ENCODE results near the gene TCOF1.

Gene TCOF1

DNA sequence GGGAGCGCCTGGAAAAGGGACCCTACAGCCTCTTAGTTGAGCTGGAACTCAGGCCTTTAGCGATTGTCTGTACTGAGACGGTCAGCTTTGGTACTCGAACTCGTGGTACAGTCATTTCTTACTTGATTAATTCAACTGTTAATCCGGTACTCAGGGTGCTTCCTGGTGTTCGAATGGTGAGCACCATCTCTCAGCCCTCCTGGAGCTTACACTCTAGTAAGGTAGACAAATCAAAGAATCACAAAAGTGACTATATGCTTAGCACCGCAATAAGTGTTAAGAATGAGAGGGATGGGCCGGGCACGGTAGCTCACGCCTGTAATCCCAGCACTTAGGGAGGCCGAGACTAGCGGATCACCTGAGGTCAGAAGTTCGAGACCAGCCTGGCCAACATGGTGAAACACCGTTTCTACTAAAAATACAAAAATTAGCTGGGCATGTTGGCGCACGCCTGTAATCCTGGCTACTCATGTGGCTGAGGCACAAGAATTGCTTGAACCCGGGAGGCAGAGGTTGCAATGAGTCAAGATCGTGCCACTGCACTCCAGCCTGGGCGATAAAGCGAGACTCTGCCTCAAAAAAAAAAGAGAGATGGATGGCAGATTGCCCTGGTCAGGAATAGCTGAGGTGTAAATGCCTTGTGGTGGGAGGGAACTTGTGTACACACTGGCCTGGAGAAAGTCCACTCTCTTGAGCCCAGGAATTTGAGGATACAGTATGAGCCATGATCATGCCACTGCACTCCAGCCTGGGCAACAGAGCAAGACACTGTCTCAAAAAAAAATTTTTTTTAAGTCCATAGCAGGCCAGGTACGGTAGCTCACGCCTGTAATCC, 981 bp downstream of the TCOF1 start:
- Histone ChIP-seq H3K9me3 (no peaks in the 10 kb centered on the region), H3K4me1 (peaks cover 27% of the 10 kb centered on the region), H3K27ac (peak overlapping the region; percentile 88), H3K27me3 (no peaks in the 10 kb centered on the region), H3K4me3 (peak overlapping the region; percentile 92), H4K20me1 (peaks cover 52% of the 10 kb centered on the region), H3K4me2 (peak overlapping the region; percentile 71), H3K9ac (peak overlapping the region; percentile 90), H3K36me3 (peaks cover 44% of the 10 kb centered on the region)
- TF ChIP-seq Cebpa-rat (IDR thresholded peaks at IDR 0.05), result no peak

DNA sequence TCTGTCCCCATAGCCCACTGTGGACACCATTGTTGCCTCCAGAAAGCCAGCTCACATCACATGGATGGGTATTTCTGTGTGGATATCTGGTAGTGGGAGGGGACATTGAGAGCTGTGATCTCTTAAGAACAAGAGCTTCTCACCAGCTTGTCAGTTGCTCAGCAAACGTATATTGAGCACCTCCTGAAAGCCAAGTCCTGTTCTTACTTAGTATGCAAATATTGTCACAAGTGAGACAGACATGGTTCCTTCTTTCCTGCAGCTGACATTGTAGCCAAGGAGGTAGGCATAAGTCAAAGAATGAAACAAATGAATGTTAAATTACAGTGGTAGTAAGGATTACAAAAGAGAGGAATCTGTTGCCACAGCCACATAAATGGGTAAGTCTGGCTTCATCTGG, 3.8 kb downstream of the TCOF1 start:
- no peak for TF ChIP-seq Cebpa-rat (IDR thresholded peaks at IDR 0.05)
- peaks cover 77% of the 10 kb centered on the region for H4K20me1 ChIP-seq
- H3K4me2 ChIP-seq, result no peak overlapping the region
- H3K36me3 ChIP-seq, result peaks cover 72% of the 10 kb centered on the region
- H3K27me3 ChIP-seq, result no peaks in the 10 kb centered on the region
- no peak overlapping the region for H3K9ac ChIP-seq
- no peak overlapping the region for H3K4me3 ChIP-seq
- H3K27ac ChIP-seq, result no peak overlapping the region
- peaks cover 27% of the 10 kb centered on the region for H3K4me1 ChIP-seq
- no peaks in the 10 kb centered on the region for H3K9me3 ChIP-seq

DNA sequence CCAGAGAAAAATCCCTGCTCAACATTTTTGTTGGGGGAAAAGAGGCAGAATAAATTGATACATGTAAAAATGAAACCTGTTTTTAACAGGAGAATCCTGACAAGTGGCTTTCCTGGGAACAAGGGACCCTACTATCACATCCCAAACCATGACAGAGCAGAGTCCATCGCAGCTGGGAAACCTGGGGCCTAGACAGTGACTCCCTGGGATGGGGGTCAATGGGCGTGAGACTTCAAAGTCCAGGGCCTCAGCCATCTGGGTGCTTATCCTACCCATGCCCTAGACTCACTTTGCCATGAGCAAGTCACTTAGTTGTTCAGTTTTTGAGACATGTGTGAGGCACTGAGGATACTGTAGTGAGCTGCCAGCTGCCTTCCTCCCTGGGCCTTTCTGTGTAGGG, 5.7 kb downstream of the TCOF1 start:
- peaks cover 77% of the 10 kb centered on the region for H4K20me1 ChIP-seq
- H3K36me3 ChIP-seq, result peaks cover 89% of the 10 kb centered on the region
- TF ChIP-seq Cebpa-rat (IDR thresholded peaks at IDR 0.05), result no peak
- H3K27ac ChIP-seq, result no peak overlapping the region
- H3K9me3 ChIP-seq, result no peaks in the 10 kb centered on the region
- no peak overlapping the region for H3K9ac ChIP-seq
- peaks cover 19% of the 10 kb centered on the region for H3K4me1 ChIP-seq
- H3K27me3 ChIP-seq, result no peaks in the 10 kb centered on the region
- no peak overlapping the region for H3K4me3 ChIP-seq
- no peak overlapping the region for H3K4me2 ChIP-seq

DNA sequence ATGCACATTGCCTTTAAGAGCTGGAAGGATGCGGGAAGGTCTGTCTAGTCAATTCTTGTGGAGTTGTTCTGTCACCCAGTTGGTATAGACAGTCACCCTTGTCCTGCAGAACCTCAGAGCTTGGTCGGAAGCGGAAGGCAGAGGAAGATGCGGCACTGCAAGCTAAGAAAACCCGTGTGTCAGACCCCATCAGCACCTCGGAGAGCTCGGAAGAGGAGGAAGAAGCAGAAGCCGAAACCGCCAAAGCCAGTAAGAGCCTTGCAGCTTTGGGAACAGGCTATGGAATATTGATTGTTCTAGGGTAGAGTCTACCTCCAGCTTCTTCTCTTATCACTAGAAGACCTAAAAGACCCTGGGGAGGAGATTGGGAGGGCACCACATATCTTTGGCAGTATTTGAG, 6.5 kb downstream of the TCOF1 start:
- H3K4me1 ChIP-seq, result peaks cover 10% of the 10 kb centered on the region
- H3K27me3 ChIP-seq, result no peaks in the 10 kb centered on the region
- H3K4me2 ChIP-seq, result no peak overlapping the region
- no peaks in the 10 kb centered on the region for H3K9me3 ChIP-seq
- H3K27ac ChIP-seq, result no peak overlapping the region
- no peak overlapping the region for H3K4me3 ChIP-seq
- H3K9ac ChIP-seq, result no peak overlapping the region
- H3K36me3 ChIP-seq, result peaks cover 97% of the 10 kb centered on the region
- H4K20me1 ChIP-seq, result peaks cover 70% of the 10 kb centered on the region
- TF ChIP-seq Cebpa-rat (IDR thresholded peaks at IDR 0.05), result no peak

DNA sequence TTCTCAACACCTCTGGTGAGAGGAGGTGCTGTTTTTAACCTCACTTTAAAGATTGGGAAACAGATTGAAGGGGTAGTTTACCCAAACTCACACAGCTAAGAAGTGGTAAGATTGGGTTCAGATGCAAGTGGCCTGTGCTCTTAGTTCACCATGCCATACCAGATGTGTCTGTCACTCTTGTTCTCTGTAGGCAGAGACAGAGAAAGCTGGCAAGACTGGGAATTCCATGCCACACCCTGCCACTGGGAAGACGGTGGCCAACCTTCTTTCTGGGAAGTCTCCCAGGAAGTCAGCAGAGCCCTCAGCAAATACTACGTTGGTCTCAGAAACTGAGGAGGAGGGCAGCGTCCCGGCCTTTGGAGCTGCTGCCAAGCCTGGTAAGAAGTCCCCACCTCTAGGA, 11.0 kb downstream of the TCOF1 start:
- Histone ChIP-seq H3K9ac (no peak overlapping the region), H4K20me1 (peaks cover 58% of the 10 kb centered on the region), H3K36me3 (peaks cover 98% of the 10 kb centered on the region), H3K4me1 (no peaks in the 10 kb centered on the region), H3K27me3 (no peaks in the 10 kb centered on the region), H3K9me3 (no peaks in the 10 kb centered on the region), H3K4me2 (no peak overlapping the region), H3K27ac (no peak overlapping the region), H3K4me3 (no peak overlapping the region)
- no peak for TF ChIP-seq Cebpa-rat (IDR thresholded peaks at IDR 0.05)

DNA sequence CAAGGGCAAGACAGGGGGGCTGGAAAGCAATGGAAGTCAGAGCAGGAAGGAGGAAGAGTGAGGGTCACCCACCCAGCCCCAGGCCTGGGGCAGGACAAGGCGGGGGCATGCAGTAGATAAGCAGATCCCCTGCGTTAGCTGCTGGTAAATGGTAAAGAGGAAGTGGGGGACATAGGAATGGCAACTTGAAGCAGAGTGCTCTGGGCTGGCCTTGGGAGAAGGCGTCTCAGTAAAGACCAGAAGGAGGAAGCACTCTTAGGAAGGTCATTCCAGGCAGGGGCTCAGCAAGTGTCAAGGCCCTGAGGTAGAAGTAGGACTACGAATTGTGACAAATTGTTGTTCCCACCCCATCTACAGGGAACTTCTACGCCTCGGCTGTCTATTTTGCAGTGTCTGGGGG, 15.1 kb downstream of the TCOF1 start:
- 0 out of 2 replicates have a peak overlapping the region, but pooled peaks have one; percentile 29 for H3K9ac ChIP-seq
- no peaks in the 10 kb centered on the region for H3K4me1 ChIP-seq
- H4K20me1 ChIP-seq, result peaks cover 72% of the 10 kb centered on the region
- no peak for TF ChIP-seq Cebpa-rat (IDR thresholded peaks at IDR 0.05)
- no peak overlapping the region for H3K4me2 ChIP-seq
- no peak overlapping the region for H3K27ac ChIP-seq
- no peaks in the 10 kb centered on the region for H3K9me3 ChIP-seq
- no peaks in the 10 kb centered on the region for H3K27me3 ChIP-seq
- H3K36me3 ChIP-seq, result peaks cover 100% of the 10 kb centered on the region
- no peak overlapping the region for H3K4me3 ChIP-seq

DNA sequence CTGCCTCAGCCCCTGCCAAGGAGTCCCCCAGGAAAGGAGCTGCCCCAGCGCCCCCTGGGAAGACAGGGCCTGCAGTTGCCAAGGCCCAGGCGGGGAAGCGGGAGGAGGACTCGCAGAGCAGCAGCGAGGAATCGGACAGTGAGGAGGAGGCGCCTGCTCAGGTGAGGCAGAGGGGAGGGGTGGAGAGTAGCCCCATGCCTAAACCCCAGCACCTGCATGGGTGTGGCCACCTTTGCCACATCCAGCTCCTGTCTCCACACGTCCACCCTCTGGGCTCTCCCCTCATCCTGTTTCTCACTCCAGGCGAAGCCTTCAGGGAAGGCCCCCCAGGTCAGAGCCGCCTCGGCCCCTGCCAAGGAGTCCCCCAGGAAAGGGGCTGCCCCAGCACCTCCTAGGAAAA, 17.2 kb downstream of the TCOF1 start:
- H3K27ac ChIP-seq, result no peak overlapping the region
- H3K9ac ChIP-seq, result no peak overlapping the region
- no peak overlapping the region for H3K4me3 ChIP-seq
- peaks cover 100% of the 10 kb centered on the region for H3K36me3 ChIP-seq
- no peak for TF ChIP-seq Cebpa-rat (IDR thresholded peaks at IDR 0.05)
- no peak overlapping the region for H3K4me2 ChIP-seq
- peaks cover 70% of the 10 kb centered on the region for H4K20me1 ChIP-seq
- H3K9me3 ChIP-seq, result no peaks in the 10 kb centered on the region
- no peaks in the 10 kb centered on the region for H3K4me1 ChIP-seq
- no peaks in the 10 kb centered on the region for H3K27me3 ChIP-seq

DNA sequence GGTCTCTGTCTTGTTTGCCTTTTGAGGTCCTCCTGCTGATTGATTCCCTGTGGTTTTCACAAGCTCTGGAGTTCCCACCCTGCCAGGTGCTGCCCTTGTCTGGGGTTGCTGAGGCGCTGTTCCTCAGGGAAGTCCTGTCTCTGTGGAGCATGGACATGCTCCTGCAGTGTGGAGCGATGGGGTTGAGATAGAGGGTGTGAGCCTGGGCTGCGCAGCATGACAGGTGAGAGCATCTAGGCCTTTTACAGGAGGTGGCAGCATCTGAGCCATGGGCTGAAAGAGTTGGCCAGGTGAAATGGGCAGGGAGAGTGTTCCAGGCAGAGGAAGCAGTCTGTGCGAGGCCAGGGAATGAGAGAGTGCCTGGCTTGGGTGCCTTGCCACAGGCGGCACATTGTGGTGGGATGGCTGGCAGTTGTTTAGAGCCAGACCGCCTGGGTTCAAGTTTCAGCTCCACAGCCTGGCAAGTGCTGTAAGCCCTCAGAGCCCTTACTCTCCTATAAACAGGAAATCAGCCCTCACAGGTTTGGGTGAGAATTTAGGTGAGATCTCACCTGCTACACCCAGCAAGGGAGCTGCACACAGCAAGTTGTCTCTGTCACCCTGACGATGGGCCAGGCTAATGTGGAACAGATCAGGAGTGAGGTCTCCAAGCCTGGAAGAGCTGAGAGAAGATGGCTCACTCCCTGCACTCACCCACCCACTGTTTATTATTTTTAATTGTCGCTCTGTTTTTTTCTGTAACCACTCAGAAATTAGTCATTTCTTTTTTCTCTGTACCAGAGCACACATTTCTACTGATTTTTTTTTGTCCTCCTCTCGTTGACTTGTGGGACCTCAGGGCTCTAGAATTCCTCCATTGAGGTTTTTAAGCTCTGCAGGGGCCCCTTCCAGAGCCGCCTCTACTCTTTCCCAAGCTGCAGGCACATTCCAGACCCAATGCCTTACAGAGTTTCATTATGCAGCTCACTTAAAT, 19.6 kb downstream of the TCOF1 start:
- Histone ChIP-seq H3K27ac (no peak overlapping the region), H3K4me3 (no peak overlapping the region), H3K27me3 (no peaks in the 10 kb centered on the region), H3K4me2 (no peak overlapping the region), H3K9ac (no peak overlapping the region), H4K20me1 (peaks cover 51% of the 10 kb centered on the region), H3K4me1 (no peaks in the 10 kb centered on the region; the same call in 1 of the 2 replicates), H3K9me3 (no peaks in the 10 kb centered on the region), H3K36me3 (peaks cover 100% of the 10 kb centered on the region)
- no peak for TF ChIP-seq Cebpa-rat (IDR thresholded peaks at IDR 0.05)

DNA sequence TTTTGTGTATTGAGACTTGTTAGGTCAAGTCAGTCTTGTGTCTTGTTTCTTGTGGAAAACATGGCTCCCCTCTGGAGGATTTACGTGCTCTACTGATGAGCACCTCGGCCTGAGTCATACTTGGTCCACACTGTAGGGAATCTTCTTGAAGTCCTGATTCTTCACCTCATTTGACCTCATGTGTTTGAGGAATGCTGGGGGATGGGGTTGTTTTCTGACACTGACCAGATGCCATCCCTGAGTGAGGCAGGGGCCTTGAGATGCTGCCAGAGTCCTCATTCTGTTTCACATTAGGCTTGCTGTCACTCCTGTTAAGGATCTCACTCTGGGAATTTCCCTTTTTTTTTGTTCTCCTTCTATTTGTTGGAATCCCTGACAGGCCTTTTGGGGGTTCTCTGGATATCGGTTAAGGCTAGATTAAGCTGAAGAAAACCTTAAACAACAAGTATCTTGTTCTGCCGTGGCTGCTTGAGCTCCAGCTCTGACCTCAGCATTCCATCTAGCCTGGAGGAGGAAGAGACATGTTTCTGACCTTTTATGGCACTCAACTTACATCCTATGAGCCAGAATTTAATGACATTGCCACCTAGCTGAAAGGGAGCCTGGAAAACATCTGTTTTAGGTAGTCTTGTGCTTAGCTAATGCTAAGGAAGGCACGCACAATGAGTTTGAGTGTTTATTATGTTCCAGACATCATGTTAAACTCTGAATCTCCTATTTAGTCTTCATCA, 20.6 kb downstream of the TCOF1 start:
- H3K36me3 ChIP-seq, result peaks cover 100% of the 10 kb centered on the region
- no peak overlapping the region for H3K4me3 ChIP-seq
- peaks cover 43% of the 10 kb centered on the region for H4K20me1 ChIP-seq
- H3K4me1 ChIP-seq, result peaks cover 10% of the 10 kb centered on the region
- no peak for TF ChIP-seq Cebpa-rat (IDR thresholded peaks at IDR 0.05)
- no peaks in the 10 kb centered on the region for H3K9me3 ChIP-seq
- no peaks in the 10 kb centered on the region for H3K27me3 ChIP-seq
- H3K9ac ChIP-seq, result no peak overlapping the region
- H3K27ac ChIP-seq, result no peak overlapping the region
- no peak overlapping the region for H3K4me2 ChIP-seq

Measured in BLaER1 (cell line).